Measurements from ENCODE around the gene CAMK2A. TPM values are rescaled to one million over a fixed set of nuclear protein-coding genes. Genes with fewer than 3 reads are reported as not detected.

The CAMK2A gene
- total and polyA plus RNA-seq, 2 experiments from 2014 or later: 0.18 TPM; not detected in 1

DNA sequence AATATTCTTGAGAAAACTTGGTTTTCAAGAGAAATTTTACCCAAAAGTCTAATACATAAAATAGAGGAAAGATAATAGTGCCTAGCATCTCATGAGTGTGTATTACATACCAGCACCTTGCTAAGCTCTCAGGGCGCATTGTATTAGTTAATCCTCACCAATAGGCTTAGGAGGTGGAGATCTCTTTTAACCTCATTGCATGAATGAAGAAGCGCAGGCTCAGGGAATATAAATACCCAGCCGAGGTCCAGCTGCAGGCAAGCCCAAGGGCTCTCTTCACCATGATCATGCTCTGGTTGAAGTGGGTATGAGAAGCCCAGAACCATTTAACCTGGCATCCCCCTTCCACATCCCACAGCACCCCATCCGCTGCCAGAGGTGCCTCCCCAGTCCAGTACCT is 46.0 kb downstream of the CAMK2A start:
- Histone ChIP-seq H4K20me1 (replicated peaks; ENCODE audit: insufficient read depth) (no peaks in the 10 kb centered on the region), H3K79me2 (replicated peaks; ENCODE audit: insufficient read depth) (no peaks in the 10 kb centered on the region), H3F3A (replicated peaks; ENCODE audit: low read depth) (no peaks in the 10 kb centered on the region), H3K4me2 (no peak overlapping the region), H3K36me3 (ENCODE audit: insufficient read depth) (no peaks in the 10 kb centered on the region), H3K27me3 (ENCODE audit: insufficient read depth) (no peaks in the 10 kb centered on the region), H3K4me1 (ENCODE audit: insufficient read depth) (no peaks in the 10 kb centered on the region), H3K9me2 (ENCODE audit: insufficient read depth) (no peaks in the 10 kb centered on the region), H3K27ac (ENCODE audit: low read depth) (no peak overlapping the region), H3K4me3 (no peak overlapping the region), H2AFZ (no peak overlapping the region)
- no peak overlapping the region for H3K27ac Mint-ChIP-seq
- DNase-seq (ENCODE audit: low spot score) (no peak), ATAC-seq (no peak)
- no peaks in the 10 kb centered on the region for H3K36me3 Mint-ChIP-seq (ENCODE audit: low read depth)
- H3K4me3 Mint-ChIP-seq: no peak overlapping the region
- peaks cover 5% of the 10 kb centered on the region for H3K27me3 Mint-ChIP-seq (ENCODE audit: insufficient read depth, low read depth, poor library complexity)
- H3K9me3 Mint-ChIP-seq: no peaks in the 10 kb centered on the region
- peaks cover 3% of the 10 kb centered on the region; the same call in 1 of the 3 replicates for H3K4me1 Mint-ChIP-seq
- no peak for TF ChIP-seq ZNF331 (CRISPR knock-in tag; IDR thresholded peaks at IDR 0.05; ENCODE audit: low read depth)
- TF ChIP-seq ZNF114 (CRISPR knock-in tag; IDR thresholded peaks at IDR 0.05): no peak
- no peak for TF ChIP-seq NANOG (IDR thresholded peaks at IDR 0.05; ENCODE audit: borderline replicate concordance)
- TF ChIP-seq, protein P1, sequence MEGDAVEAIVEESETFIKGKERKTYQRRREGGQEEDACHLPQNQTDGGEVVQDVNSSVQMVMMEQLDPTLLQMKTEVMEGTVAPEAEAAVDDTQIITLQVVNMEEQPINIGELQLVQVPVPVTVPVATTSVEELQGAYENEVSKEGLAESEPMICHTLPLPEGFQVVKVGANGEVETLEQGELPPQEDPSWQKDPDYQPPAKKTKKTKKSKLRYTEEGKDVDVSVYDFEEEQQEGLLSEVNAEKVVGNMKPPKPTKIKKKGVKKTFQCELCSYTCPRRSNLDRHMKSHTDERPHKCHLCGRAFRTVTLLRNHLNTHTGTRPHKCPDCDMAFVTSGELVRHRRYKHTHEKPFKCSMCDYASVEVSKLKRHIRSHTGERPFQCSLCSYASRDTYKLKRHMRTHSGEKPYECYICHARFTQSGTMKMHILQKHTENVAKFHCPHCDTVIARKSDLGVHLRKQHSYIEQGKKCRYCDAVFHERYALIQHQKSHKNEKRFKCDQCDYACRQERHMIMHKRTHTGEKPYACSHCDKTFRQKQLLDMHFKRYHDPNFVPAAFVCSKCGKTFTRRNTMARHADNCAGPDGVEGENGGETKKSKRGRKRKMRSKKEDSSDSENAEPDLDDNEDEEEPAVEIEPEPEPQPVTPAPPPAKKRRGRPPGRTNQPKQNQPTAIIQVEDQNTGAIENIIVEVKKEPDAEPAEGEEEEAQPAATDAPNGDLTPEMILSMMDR (conservative IDR thresholded peaks at IDR 0.05; ENCODE audit: low read depth in 2 of 2): no peak
- no peak for TF ChIP-seq EZH2phosphoT487 (IDR thresholded peaks at IDR 0.05; ENCODE audit: unreplicated experiment)

- Mint-ChIP-seq H3K4me3 (no peak overlapping the region), H3K27ac (no peak overlapping the region), H3K36me3 (ENCODE audit: low read depth) (no peaks in the 10 kb centered on the region), H3K27me3 (ENCODE audit: insufficient read depth, low read depth, poor library complexity) (peaks cover 4% of the 10 kb centered on the region), H3K4me1 (peaks cover 3% of the 10 kb centered on the region; the same call in 1 of the 3 replicates), H3K9me3 (no peaks in the 10 kb centered on the region)
- Histone ChIP-seq H3K9me2 (ENCODE audit: insufficient read depth) (no peaks in the 10 kb centered on the region), H4K20me1 (replicated peaks; ENCODE audit: insufficient read depth) (no peaks in the 10 kb centered on the region), H3K4me1 (ENCODE audit: insufficient read depth) (no peaks in the 10 kb centered on the region), H3K79me2 (replicated peaks; ENCODE audit: insufficient read depth) (no peaks in the 10 kb centered on the region), H3K27me3 (ENCODE audit: insufficient read depth) (no peaks in the 10 kb centered on the region), H3K27ac (ENCODE audit: low read depth) (no peak overlapping the region), H3K4me3 (no peak overlapping the region), H2AFZ (no peak overlapping the region), H3K36me3 (ENCODE audit: insufficient read depth) (no peaks in the 10 kb centered on the region), H3F3A (replicated peaks; ENCODE audit: low read depth) (no peaks in the 10 kb centered on the region), H3K4me2 (no peak overlapping the region)
- peak; percentile 27; the same call in 2 of the 3 replicates for ATAC-seq
- DNase-seq (ENCODE audit: low spot score): no peak
- TF ChIP-seq JUNB (IDR thresholded peaks at IDR 0.05; ENCODE audit: unreplicated experiment) (no peak), ZNF114 (CRISPR knock-in tag; IDR thresholded peaks at IDR 0.05) (no peak), STAT1 (IDR thresholded peaks at IDR 0.05; ENCODE audit: unreplicated experiment) (no peak), CREB1 (CRISPR knock-in tag; IDR thresholded peaks at IDR 0.05; ENCODE audit: low read depth) (no peak), ZNF331 (CRISPR knock-in tag; IDR thresholded peaks at IDR 0.05; ENCODE audit: low read depth) (no peak), ETS1 (IDR thresholded peaks at IDR 0.05) (no peak)
- TF ChIP-seq, protein P2, sequence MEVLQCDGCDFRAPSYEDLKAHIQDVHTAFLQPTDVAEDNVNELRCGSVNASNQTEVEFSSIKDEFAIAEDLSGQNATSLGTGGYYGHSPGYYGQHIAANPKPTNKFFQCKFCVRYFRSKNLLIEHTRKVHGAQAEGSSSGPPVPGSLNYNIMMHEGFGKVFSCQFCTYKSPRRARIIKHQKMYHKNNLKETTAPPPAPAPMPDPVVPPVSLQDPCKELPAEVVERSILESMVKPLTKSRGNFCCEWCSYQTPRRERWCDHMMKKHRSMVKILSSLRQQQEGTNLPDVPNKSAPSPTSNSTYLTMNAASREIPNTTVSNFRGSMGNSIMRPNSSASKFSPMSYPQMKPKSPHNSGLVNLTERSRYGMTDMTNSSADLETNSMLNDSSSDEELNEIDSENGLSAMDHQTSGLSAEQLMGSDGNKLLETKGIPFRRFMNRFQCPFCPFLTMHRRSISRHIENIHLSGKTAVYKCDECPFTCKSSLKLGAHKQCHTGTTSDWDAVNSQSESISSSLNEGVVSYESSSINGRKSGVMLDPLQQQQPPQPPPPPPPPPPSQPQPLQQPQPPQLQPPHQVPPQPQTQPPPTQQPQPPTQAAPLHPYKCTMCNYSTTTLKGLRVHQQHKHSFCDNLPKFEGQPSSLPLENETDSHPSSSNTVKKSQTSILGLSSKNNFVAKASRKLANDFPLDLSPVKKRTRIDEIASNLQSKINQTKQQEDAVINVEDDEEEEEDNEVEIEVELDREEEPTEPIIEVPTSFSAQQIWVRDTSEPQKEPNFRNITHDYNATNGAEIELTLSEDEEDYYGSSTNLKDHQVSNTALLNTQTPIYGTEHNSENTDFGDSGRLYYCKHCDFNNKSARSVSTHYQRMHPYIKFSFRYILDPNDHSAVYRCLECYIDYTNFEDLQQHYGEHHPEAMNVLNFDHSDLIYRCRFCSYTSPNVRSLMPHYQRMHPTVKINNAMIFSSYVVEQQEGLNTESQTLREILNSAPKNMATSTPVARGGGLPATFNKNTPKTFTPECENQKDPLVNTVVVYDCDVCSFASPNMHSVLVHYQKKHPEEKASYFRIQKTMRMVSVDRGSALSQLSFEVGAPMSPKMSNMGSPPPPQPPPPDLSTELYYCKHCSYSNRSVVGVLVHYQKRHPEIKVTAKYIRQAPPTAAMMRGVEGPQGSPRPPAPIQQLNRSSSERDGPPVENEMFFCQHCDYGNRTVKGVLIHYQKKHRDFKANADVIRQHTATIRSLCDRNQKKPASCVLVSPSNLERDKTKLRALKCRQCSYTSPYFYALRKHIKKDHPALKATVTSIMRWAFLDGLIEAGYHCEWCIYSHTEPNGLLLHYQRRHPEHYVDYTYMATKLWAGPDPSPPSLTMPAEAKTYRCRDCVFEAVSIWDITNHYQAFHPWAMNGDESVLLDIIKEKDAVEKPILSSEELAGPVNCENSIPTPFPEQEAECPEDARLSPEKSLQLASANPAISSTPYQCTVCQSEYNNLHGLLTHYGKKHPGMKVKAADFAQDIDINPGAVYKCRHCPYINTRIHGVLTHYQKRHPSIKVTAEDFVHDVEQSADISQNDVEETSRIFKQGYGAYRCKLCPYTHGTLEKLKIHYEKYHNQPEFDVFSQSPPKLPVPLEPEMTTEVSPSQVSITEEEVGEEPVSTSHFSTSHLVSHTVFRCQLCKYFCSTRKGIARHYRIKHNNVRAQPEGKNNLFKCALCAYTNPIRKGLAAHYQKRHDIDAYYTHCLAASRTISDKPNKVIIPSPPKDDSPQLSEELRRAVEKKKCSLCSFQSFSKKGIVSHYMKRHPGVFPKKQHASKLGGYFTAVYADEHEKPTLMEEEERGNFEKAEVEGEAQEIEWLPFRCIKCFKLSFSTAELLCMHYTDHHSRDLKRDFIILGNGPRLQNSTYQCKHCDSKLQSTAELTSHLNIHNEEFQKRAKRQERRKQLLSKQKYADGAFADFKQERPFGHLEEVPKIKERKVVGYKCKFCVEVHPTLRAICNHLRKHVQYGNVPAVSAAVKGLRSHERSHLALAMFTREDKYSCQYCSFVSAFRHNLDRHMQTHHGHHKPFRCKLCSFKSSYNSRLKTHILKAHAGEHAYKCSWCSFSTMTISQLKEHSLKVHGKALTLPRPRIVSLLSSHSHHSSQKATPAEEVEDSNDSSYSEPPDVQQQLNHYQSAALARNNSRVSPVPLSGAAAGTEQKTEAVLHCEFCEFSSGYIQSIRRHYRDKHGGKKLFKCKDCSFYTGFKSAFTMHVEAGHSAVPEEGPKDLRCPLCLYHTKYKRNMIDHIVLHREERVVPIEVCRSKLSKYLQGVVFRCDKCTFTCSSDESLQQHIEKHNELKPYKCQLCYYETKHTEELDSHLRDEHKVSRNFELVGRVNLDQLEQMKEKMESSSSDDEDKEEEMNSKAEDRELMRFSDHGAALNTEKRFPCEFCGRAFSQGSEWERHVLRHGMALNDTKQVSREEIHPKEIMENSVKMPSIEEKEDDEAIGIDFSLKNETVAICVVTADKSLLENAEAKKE (CRISPR knock-in tag; IDR thresholded peaks at IDR 0.05): no peak
- TF ChIP-seq, protein P1 (conservative IDR thresholded peaks at IDR 0.05; ENCODE audit: low read depth in 2 of 2): no peak
Observed at GRCh38 chr5:150242251-150242894, 47.2 kb downstream of the CAMK2A start.
